ENCODE measurements around the gene MED12L.

- TF ChIP-seq CTCF (IDR thresholded peaks at IDR 0.05) (no peak), EP300 (IDR thresholded peaks at IDR 0.05) (no peak)
Observed at GRCh38 chr3:151047636-151048035, 37.8 kb upstream of the MED12L start.
